Measurements from ENCODE around the gene BPNT1.
"Not testable (repeated sequence)": the region's sequence is repeated elsewhere in the genome, so short reads cannot be mapped to it uniquely, and the experiment has no call there.

- not testable (repeated sequence) for TF ChIP-seq POLR2A (IDR thresholded peaks at IDR 0.05)
- TF ChIP-seq, protein P1, sequence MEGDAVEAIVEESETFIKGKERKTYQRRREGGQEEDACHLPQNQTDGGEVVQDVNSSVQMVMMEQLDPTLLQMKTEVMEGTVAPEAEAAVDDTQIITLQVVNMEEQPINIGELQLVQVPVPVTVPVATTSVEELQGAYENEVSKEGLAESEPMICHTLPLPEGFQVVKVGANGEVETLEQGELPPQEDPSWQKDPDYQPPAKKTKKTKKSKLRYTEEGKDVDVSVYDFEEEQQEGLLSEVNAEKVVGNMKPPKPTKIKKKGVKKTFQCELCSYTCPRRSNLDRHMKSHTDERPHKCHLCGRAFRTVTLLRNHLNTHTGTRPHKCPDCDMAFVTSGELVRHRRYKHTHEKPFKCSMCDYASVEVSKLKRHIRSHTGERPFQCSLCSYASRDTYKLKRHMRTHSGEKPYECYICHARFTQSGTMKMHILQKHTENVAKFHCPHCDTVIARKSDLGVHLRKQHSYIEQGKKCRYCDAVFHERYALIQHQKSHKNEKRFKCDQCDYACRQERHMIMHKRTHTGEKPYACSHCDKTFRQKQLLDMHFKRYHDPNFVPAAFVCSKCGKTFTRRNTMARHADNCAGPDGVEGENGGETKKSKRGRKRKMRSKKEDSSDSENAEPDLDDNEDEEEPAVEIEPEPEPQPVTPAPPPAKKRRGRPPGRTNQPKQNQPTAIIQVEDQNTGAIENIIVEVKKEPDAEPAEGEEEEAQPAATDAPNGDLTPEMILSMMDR (IDR thresholded peaks at IDR 0.05 in 4 of 5, conservative IDR thresholded peaks at IDR 0.05 in 1 of 5) = not testable (repeated sequence)
These were observed 51.8 kb downstream of the BPNT1 start for GRCh38 chr1:220037810-220038209.

Data from gastrocnemius medialis (tissue), 4 donors.